Measurements from ENCODE around the gene TSHZ2.
"Not testable (repeated sequence)": the region's sequence is repeated elsewhere in the genome, so short reads cannot be mapped to it uniquely, and the experiment has no call there.

TSHZ2 gene

DNA sequence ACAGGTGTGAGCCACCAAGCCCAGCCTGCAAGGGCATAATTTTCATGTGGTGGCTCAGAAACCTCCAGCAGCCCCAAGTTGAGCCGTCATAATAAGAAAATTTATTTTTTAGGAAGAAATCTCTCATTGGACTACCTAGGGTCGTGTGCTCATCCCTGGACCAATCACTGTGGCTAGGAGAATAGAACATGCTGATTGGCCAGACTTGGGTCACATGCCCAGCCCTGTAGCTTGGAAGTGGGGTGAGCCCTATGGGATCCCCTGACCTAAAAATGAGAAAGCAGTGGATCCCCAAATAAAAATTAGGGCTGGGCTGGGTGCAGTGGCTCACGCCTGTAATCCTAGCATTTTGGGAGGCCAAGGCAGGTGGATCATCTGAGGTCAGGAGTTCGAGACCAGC lies 466.2 kb downstream of the TSHZ2 start:
- DNase-seq = no peak

DNA sequence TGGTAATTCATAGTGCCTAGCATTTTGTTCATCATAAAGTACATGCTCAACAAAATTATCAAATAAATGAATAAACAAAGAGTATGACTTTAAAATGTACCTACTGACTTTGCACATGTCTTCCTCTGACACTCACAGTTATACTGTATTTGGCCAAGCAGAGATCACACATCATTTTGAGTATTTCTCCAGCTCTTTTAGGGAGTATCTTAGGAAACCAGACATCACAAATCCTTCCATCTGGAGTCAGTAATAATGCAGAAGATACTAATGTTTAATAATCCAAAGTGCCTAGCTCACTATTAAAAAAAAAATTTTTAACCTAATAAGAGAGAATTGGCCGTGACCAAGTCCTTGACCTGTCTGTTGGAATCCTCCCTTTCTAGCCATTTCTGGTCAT lies 466.9 kb downstream of the TSHZ2 start:
- no peak for DNase-seq

DNA sequence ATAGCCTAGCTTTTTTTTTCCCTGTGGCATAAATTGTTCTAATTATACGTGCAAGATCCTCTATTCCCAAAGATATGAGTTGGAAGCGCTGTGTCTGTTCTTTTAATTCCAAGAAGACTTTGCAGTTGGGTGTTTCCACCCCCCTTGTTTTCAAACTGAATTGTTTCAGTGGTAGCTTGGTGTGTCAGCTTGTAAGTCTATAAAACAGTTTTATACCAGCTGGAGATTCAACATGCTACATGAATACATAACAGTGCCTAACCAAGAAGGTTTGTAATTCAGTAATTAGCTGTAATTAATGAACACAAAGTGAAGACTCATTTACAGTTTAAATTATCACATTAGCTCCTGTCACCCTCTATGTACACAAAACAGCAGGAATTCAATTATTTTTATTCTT lies 467.5 kb downstream of the TSHZ2 start:
- no peak for DNase-seq

GRCh38 chr20:53444401-53445149 lies 472.4 kb downstream of the TSHZ2 start:
- no peak for DNase-seq

DNA sequence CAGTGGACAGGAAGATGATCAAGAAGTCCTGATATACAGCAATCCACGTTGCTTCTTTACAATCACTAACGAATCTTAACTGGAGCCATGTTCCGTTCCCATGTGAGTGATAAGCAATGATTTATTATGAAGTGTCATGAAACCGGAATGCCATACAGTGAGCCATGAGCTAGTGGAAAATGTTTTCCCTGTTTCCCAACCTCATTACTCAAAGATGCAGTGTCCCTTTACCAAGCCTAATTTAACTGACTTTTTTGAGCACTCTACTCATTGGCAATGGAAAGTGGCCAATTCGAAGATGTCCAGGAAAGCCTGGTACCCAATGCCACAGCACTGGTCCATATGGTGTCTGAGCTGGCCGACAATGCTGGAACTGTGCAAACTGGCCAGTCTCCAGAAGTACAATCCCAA lies 473.2 kb downstream of the TSHZ2 start:
- no peak for DNase-seq

DNA sequence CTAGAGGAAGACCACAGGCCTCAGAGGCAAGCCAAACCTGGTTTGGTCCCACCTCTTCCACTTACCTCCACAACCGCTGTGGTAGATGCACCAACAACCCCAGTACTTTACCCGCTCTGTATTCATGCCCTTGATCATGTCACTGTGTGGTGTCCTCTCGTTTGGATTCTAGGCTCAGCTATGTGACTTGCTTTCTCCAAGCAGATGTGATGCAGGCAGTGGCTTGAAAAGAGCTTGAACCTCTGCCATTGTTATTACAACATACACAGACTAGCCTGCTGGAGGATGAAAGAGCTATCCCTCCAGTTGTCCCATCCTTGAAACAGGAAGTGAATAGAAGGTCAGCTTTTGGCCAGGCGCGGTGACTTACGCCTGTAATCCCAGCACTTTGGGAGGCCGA lies 473.8 kb downstream of the TSHZ2 start:
- DNase-seq = no peak

DNA sequence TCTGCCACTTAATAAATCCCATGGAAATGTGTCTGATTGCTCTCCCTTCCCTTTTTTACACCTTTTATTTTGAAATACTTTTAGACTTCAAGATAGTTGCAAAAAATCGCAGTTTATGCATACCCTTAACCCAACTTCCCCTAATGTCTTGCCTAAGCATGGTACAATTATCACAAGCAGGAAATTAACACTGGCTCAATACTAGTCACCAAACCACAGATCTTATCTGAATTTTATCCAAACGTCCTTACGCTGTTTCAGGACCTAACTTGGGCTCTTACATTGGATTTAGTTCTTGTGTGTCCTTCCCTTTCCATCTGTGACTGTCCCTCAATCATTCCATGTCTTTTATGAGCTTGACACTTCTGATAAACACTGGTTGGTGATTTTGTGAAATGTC lies 475.2 kb downstream of the TSHZ2 start:
- DNase-seq = no peak

- no peak for DNase-seq
Observed at GRCh38 chr20:53448426-53448825, 476.3 kb downstream of the TSHZ2 start.

DNA sequence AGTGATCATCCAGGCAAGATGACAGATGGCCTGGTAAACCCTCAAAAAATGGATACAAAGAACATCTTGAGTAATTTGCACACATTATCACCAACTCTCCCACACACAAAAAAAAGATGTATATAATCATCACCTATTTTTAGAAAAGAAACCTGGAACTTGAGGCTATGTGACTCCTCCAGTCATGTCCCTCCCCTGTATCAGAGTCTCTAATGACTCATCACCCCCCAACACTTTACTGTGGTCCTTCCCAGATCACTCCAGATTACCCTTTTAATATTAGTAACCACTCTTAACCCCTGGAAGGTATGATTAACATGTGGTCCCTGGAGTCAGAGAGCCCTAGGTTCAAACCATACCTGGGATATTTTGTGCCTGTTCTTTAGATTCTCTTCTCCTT lies 476.7 kb downstream of the TSHZ2 start:
- no peak for DNase-seq

DNA sequence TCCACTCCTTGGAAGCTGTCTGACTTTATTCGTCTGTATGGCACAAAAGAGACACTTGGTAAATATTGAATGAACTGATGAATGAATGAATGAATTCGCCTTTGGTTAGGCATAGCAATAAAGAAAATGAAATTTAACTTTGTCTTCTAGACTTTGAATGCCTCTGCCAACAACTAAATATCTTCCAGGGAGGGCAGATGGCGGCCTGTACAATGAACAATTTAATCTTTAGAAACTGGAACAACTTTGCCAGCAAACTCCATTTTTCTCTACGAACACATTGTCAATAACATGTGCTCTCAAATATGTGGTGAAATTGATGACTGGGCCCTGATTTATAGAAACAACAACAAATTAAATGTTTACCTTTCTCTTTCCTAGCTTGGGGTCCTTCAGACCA lies 480.9 kb downstream of the TSHZ2 start:
- no peak for DNase-seq

GRCh38 chr20:53454675-53455276 lies 482.6 kb downstream of the TSHZ2 start:
- DNase-seq = no peak

- no peak for DNase-seq
Observed at GRCh38 chr20:53463101-53463972, 491.2 kb downstream of the TSHZ2 start.

DNA sequence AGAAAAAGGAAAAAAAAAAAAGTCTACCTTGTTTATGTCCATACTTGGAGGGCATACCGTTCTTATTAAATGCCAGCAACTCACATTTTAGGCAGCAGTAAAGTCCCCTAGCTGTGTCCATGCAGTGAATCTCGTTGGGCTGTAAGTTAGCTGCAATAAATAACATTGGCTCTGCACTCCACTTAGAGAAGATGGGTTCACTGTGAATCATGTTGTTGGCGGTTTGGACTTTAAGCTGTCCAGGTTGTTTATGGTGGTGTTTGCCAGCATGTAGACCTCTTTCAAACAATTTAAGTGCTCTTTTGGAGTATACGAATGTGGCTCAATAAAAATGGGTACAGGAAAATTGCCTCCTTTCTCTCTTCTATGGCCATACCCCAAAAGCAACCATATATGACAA lies 494.1 kb downstream of the TSHZ2 start:
- DNase-seq = no peak

DNA sequence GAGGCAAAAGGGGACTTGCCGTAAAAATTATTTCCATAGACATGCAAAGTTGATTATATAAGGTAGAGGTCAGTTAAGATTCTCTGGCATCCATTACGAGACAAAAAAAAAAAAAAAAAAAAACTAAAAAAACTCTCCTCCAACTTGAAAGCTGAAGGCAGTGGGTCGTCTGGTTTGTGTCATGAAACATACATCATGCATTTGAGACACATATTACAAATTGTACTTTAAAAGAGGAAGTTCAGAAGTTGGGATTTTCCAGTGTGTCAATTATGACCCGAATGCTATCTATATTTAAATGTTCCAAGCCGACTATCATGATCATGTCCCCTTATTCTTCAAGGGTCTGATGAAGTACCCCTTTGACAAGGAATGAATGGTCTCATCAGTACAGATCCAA lies 496.4 kb downstream of the TSHZ2 start:
- DNase-seq = no peak

DNA sequence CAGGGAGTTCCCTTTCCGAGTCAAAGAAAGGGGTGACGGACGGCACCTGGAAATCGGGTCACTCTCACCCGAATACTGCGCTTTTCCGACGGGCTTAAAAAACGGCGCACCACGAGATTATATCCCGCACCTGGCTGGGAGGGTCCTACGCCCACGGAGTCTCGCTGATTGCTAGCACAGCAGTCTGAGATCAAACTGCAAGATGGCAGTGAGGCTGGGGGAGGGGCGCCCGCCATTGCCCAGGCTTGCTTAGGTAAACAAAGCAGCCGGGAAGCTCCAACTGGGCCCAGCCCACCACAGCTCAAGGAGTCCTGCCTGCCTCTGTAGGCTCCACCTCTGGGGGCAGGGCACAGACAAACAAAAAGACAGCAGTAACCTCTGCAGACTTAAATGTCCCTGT lies 500.7 kb downstream of the TSHZ2 start:
- not testable (repeated sequence) for DNase-seq

DNA sequence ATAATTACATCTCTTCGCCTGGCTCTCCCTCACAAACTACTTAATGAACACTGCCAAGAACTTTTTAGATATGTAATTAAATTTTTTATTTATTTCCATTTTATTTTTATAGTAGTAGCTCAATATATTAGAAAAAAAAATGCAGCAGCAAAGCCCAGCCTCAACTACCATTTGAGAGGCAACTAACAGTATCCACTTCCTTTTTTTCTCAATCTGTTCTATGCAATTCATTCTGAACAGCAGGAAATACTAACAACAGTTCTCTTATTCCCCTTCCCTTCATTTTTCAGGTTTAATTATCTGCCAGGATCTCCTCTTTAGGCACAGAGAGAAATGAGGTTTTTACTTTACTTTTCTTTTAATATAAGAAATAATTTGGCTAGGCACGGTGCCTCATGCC lies 508.8 kb downstream of the TSHZ2 start:
- no peak for DNase-seq

- no peak for DNase-seq
Observed at GRCh38 chr20:53487461-53488200, 515.5 kb downstream of the TSHZ2 start.

DNA sequence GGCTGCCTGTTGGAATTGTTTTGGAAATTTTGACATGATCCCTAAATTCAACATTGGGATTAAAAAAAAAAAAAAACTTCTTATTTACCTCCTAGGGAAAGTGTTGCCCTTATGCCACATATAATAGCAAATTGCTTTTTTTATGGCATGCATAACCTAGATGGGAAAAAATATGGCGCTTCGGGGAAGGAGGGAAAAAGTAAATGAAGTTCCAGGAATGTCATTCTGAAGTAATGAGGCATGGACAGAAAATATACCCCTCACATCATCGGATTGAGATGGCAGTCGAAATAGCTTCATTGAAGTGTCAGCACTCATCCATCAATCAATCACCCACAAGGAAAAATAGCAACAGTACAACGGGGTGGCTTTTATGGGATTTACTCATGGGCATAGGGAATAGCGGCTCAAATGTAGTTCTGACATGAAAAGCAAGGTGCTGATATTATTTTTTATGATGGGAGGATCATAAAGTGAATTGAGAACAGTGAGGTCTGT lies 516.7 kb downstream of the TSHZ2 start:
- DNase-seq = no peak

GRCh38 chr20:53489528-53489927 lies 517.4 kb downstream of the TSHZ2 start:
- no peak for DNase-seq

- no peak for DNase-seq
Observed at GRCh38 chr20:53490620-53491019, 518.5 kb downstream of the TSHZ2 start.

DNA sequence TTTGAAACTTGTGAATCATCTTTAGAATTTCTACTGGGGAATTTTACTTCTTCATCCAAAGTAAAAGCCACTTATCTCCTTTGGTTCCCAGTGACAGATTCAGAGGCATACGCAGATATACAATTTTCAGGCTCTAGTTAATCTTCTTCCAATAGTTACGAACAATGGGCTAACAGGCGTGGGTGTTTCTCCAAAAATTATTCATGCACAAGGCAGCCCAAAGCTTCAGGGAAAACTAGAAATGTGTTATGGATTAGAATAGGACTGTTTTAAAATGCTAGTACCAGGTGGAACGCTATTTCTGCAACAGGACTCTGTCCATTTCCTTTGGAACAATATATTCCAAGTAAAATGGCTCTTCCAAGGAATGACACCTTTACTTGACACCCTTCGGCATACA lies 519.3 kb downstream of the TSHZ2 start:
- DNase-seq = no peak

- no peak for DNase-seq
Observed at GRCh38 chr20:53492212-53492611, 520.1 kb downstream of the TSHZ2 start.

DNA sequence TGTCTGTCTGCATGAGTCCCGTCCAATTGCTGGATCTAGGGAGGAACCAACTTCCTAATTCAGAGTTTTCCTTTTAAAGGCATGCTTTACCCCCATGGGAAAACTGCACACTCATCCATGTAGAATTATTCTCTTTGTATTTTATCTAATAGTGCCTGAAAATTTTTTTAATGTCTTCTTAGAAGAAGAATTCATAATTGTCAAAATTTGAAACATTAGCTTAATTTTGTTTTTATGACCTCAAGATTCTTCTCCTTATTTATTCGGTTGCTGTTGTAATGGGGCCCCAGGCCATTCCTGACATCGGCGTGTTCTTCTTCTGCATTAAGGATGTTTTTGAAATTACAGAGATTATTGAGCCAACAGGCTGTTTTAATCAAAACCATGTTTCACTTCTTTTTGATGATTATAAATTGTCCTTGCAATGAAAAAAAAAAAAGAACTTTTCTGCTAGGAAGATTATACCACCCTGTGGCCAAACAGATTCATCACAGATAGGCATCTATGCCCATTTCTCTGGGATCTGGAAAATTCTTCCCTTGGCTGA lies 521.2 kb downstream of the TSHZ2 start:
- DNase-seq = no peak

Measured in GDM1 (cell line).